Endothelial cell of umbilical vein (primary cell): ENCODE results near the gene SPON1. TPM values are rescaled to one million over a fixed set of nuclear protein-coding genes. Genes with fewer than 3 reads are reported as not detected.

Experiments
- BruUV-seq: library from RNA; stranded (reverse); fragments of 400-500 nt; replicated peaks from 2 replicates; lab custom pipeline; 2021; lab: Mats Ljungman, UMichigan
- CTCF ChIA-PET: fragments of 300-600, 350-600 bp; sonication (Branson Sonifier 250); formaldehyde crosslinking; loops from one replicate; lab custom pipeline; 2021; ENCODE audit warnings: antibody characterized with exemption, inconsistent platforms; lab: Charles Lee
- POLR2A ChIA-PET: fragments of 300-600, 350-600 bp; sonication (Branson Sonifier 250); formaldehyde crosslinking; loops from one replicate; lab custom pipeline; 2021; ENCODE audit warnings: antibody characterized with exemption, inconsistent platforms; lab: Charles Lee
- DNase-seq: peaks from one replicate; pipeline ENCODE4 v3.0.0-alpha.2; 2011; ENCODE audit warnings: low read depth, low spot score
- FAIRE-seq: peaks from 2 replicates; lab custom pipeline; 2011; peaks lifted over from hg19 to GRCh38; lab: Jason Lieb, UNC
- H2AFZ ChIP-seq: 2 replicates; pipeline ENCODE4 v1.6.0; 2012; ENCODE audit warnings: low read depth, low read length, control low read depth, inconsistent platforms
- H3K27ac ChIP-seq: 2 replicates; pipeline ENCODE4 v1.5.1; 2011; ENCODE audit warnings: low read depth, mild to moderate bottlenecking, control low read depth, low read length, moderate library complexity; ENCODE audit not compliant: insufficient read depth
- H3K27me3 ChIP-seq, 2 experiments: 2 replicates each; pipeline versions ENCODE4 v1.6.0 to v1.6.1; 2011; ENCODE audit warnings: low read length in 2 of 2, mixed read lengths in 1 of 2; ENCODE audit not compliant: control insufficient read depth in 2 of 2, insufficient read depth in 2 of 2
- H3K36me3 ChIP-seq, 2 experiments: 2 replicates in 1 of 2; 3 replicates in 1 of 2; pipeline ENCODE4 v1.5.1; 2011; ENCODE audit warnings: low read length in 2 of 2, mild to moderate bottlenecking in 1 of 2, moderate library complexity in 1 of 2; ENCODE audit not compliant: control insufficient read depth in 2 of 2, insufficient read depth in 2 of 2; ENCODE audit errors: extremely low read depth in 1 of 2
- H3K4me1 ChIP-seq: 3 replicates; pipeline ENCODE4 v1.5.1; 2011; ENCODE audit warnings: mild to moderate bottlenecking, low read length; ENCODE audit not compliant: control insufficient read depth, insufficient read depth; ENCODE audit errors: extremely low read depth
- H3K4me2 ChIP-seq: 2 replicates; pipeline ENCODE4 v1.6.1; 2011; ENCODE audit warnings: low read length, control low read depth, mixed read lengths; ENCODE audit not compliant: insufficient read depth
- H3K4me3 ChIP-seq, 3 experiments: fragments of 200-600 bp in 1 of 3; sonication (generic), shearing (Covaris generic) in 1 of 3; replicated peaks in 1 of 3; 2 replicates each; pipeline ENCODE4 v1.5.1; 2011 to 2016; ENCODE audit warnings: control low read depth in 3 of 3, low read length in 3 of 3, mild to moderate bottlenecking in 2 of 3, inconsistent platforms in 1 of 3, low read depth in 1 of 3, moderate library complexity in 1 of 3; ENCODE audit not compliant: insufficient read depth in 1 of 3
- H3K79me2 ChIP-seq: 2 replicates; pipeline ENCODE4 v1.6.0; 2012; ENCODE audit warnings: low read length, inconsistent platforms; ENCODE audit not compliant: control insufficient read depth, insufficient read depth
- H3K9ac ChIP-seq: replicated peaks from 2 replicates; pipeline ENCODE3; 2011; ENCODE audit warnings: low read length, control low read depth; ENCODE audit not compliant: insufficient read depth; ENCODE audit errors: extremely low read depth
- H3K9me1 ChIP-seq: replicated peaks from 3 replicates; pipeline ENCODE4 v1.6.0; 2011; ENCODE audit warnings: mild to moderate bottlenecking, low read length; ENCODE audit not compliant: control insufficient read depth, insufficient read depth; ENCODE audit errors: extremely low read depth
- H3K9me3 ChIP-seq: replicated peaks from 2 replicates; pipeline ENCODE4 v1.5.1; 2012; ENCODE audit warnings: low read length, inconsistent platforms; ENCODE audit not compliant: control insufficient read depth, insufficient read depth
- H4K20me1 ChIP-seq: replicated peaks from 2 replicates; pipeline ENCODE3; 2011; ENCODE audit warnings: mild to moderate bottlenecking, low read length; ENCODE audit not compliant: control insufficient read depth, insufficient read depth; ENCODE audit errors: extremely low read depth
- CTCF ChIP-seq, 2 donors: IDR thresholded peaks; 1 replicate in 1 of 2; 2 replicates in 1 of 2; pipeline ENCODE4 v1.5.1; 2011; ENCODE audit warnings: low read length in 2 of 2, mild to moderate bottlenecking in 2 of 2, moderate library complexity in 2 of 2, control low read depth in 1 of 2, inconsistent platforms in 1 of 2, low read depth in 1 of 2; ENCODE audit not compliant: insufficient read depth in 1 of 2; ENCODE audit errors: extremely low read depth in 1 of 2
- EZH2 ChIP-seq: IDR thresholded peaks from 2 replicates; pipeline ENCODE4 v1.6.1; 2012; ENCODE audit warnings: borderline replicate concordance, low read depth, mild to moderate bottlenecking, moderate library complexity, low read length, inconsistent platforms; ENCODE audit not compliant: severe bottlenecking
- FOS ChIP-seq: IDR thresholded peaks from 2 replicates; pipeline ENCODE4 v1.6.1; 2011; ENCODE audit warnings: mild to moderate bottlenecking, low read length, moderate library complexity, borderline replicate concordance; ENCODE audit not compliant: insufficient read depth
- GATA2 ChIP-seq: IDR thresholded peaks from 2 replicates; pipeline ENCODE4 v1.7.0; 2011; ENCODE audit warnings: low read depth, mild to moderate bottlenecking, moderate library complexity, mixed read lengths, low read length; ENCODE audit not compliant: insufficient read length, insufficient read depth
- JUN ChIP-seq: IDR thresholded peaks from 2 replicates; pipeline ENCODE4 v1.6.1; 2011; ENCODE audit warnings: borderline replicate concordance, low read depth; ENCODE audit not compliant: insufficient read length, insufficient read depth
- MAX ChIP-seq: IDR thresholded peaks from 2 replicates; pipeline ENCODE4 v1.6.1; 2011; ENCODE audit not compliant: insufficient read depth, insufficient read length
- MYC ChIP-seq: IDR thresholded peaks from one replicate; pipeline ENCODE4 v1.6.1; 2011; ENCODE audit warnings: mild to moderate bottlenecking, low read depth, low read length
- POLR2A ChIP-seq: IDR thresholded peaks from 2 replicates; pipeline ENCODE4 v1.6.1; 2012; ENCODE audit warnings: low read depth, mild to moderate bottlenecking, control low read depth, low read length
- POLR2AphosphoS5 ChIP-seq: IDR thresholded peaks from 2 replicates; pipeline ENCODE4 v1.6.1; 2012; ENCODE audit warnings: low read depth, mild to moderate bottlenecking, control low read depth, low read length, moderate library complexity; ENCODE audit not compliant: insufficient read depth
- dilution Hi-C: fragments of 300-500 bp; cut with MboI; formaldehyde crosslinking; loops from one replicate; pipeline ENCODE4 v1.15.0; 2019; ENCODE audit warnings: low sequenced_read_pairs; ENCODE audit not compliant: extremely low pct_ligation_motif_present
- intact Hi-C: fragments of 100-400 bp; cut with micrococcal nuclease; formaldehyde crosslinking; loops from one replicate; pipeline ENCODE4 v1.10.0; 2022
- polyA plus RNA-seq, 4 experiments: library from polyadenylated mRNA; depleted of rRNA in 3 of 4; stranded (reverse) in 3 of 4; unstranded in 1 of 4; fragments of >200 nt; gene quantifications; 2 replicates each; pipeline versions ENCODE4 v1.2.1 to v1.2.3, GENCODE V29; 2011 to 2012; ENCODE audit warnings: missing spikeins in 1 of 4
- total RNA-seq: library from RNA; stranded (reverse); gene quantifications from 2 replicates; pipeline ENCODE4 v1.2.3, GENCODE V29; 2021

Gene SPON1
- total and polyA plus RNA-seq, 2 donors (not counting 3 experiments of a cell fraction or from before 2014, with no cell fraction given), result 0.31 TPM; not detected in 1

GRCh38 chr11:14007566-14007965 lies 45.0 kb downstream of the SPON1 start:
- intact Hi-C loops, result no loop called here
- Histone ChIP-seq H3K9ac (no peak overlapping the region), H3K4me3 (no peak overlapping the region), H3K79me2 (no peaks in the 10 kb centered on the region), H3K4me2 (no peak overlapping the region), H3K4me1 (no peaks in the 10 kb centered on the region), H3K36me3 (no peaks in the 10 kb centered on the region), H3K9me1 (no peaks in the 10 kb centered on the region), H3K27ac (no peak overlapping the region), H2AFZ (no peak overlapping the region), H4K20me1 (no peaks in the 10 kb centered on the region), H3K9me3 (no peaks in the 10 kb centered on the region), H3K27me3 (no peaks in the 10 kb centered on the region)
- DNase-seq, result no peak
- BruUV-seq, result no TSS peak
- dilution Hi-C loops, result no loop called here
- CTCF ChIA-PET, result no interaction called here
- POLR2A ChIA-PET, result no interaction called here
- TF ChIP-seq GATA2, result no peak
- TF ChIP-seq POLR2A, result no peak
- TF ChIP-seq MAX, result no peak
- TF ChIP-seq POLR2AphosphoS5, result no peak
- no peak for TF ChIP-seq FOS
- TF ChIP-seq EZH2, result no peak
- no peak for TF ChIP-seq CTCF (IDR thresholded peaks at IDR 0.05; ENCODE audit: extremely low read depth in 1 of 2, insufficient read depth in 1 of 2, low read depth in 1 of 2, low read length in 2 of 2)
- no peak for TF ChIP-seq JUN
- no peak for TF ChIP-seq MYC
- FAIRE-seq, result no peak
